Activated T-helper 1 cell treated with Interleukin-2 at 50 U/mL for 16 hours (primary cell): ENCODE measurements around the gene NR6A1.

Experiments used
- DNase-seq: peaks from one replicate; pipeline ENCODE4 v3.0.0-alpha.2; 2020; ENCODE audit warnings: low read depth

The NR6A1 gene

DNA sequence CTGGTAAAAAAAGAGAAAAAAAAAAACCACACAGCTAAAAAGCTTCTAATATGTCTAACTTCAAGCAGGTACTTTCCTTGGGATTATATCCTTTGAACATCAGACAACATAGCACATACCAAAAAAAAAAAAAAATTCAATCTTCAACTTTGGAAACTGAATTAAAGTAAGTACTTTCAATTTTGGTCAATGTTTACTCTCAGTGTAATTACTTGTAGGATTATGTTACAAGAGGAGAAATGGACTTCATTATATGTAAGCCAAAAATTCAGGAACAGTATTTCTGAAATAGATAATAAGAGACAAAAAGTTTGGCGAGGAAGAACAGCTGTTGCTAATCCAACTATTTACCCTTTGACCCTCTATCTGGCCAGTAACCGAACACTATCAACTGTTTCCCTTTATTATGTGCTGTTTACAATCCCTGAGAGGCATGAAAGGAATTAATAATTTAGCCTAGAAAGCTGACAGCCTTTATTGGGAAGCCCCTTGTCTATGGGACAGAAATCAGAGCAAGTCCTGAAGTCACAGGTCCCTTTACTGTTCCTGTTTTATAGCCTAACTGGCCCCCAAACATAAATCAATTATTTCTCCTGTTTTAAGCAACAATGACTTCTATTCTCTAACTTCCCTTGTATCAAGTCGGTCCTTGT lies 46.6 kb downstream of the NR6A1 start:
- DNase-seq: no peak

- no peak for DNase-seq
These were observed 47.8 kb downstream of the NR6A1 start for GRCh38 chr9:124723352-124723751.

GRCh38 chr9:124721109-124721906 lies 49.8 kb downstream of the NR6A1 start:
- DNase-seq: no peak

DNA sequence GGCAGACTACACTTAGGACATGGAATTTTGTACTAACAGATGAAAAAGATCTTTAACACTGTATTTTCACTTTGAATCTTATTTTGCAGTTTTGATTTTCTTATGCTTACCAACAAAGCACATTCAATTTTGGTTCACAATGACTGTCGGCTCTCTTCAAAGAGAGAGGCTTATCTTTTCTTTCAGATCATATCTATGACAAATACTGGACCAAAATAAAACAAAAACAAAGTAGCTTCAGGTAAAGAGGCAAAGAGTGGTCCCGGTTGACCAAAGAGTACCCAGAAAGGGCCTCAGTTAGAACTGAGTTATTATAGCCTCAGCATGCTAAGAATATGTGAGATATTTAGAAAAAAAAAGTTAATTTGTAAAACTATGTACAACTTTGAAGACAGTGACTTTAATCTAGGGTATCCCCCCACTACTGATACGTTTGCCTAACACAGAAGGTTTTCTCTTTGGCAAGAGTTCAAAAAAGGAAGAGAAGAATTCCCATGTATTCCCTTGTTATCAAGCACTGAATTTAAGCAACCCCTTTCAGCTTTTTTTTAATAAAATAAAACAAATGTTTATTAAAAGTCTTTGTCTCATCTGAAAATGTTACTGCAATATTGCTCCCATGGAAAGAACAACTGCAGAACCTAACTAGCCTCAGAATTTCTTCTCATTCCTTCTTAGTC lies 50.5 kb downstream of the NR6A1 start:
- DNase-seq: no peak

- no peak for DNase-seq
These were observed 52.2 kb downstream of the NR6A1 start for GRCh38 chr9:124718928-124719327.

- no peak for DNase-seq
These were observed 53.5 kb downstream of the NR6A1 start for GRCh38 chr9:124717597-124717996.

DNA sequence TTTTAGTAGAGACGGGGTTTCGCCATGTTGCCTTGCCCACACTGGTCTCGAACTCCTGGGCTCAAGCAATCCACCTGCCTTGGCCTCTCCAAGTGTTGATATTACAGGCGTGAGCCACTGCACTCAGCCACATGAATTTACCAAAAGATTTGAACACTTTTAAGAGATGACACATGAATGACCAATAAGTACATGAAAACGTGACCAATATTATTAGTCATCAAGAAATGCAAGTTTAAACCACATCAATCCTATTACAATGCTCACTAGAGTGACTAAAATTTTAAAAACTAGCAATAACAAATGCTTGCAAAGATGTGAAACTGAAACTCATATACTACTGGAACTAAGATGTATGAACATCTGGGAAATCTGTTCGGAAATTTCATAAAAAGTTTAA lies 54.3 kb downstream of the NR6A1 start:
- no peak for DNase-seq

- no peak for DNase-seq
These were observed 60.3 kb downstream of the NR6A1 start for GRCh38 chr9:124710766-124711165.

GRCh38 chr9:124709292-124709690 lies 61.8 kb downstream of the NR6A1 start:
- DNase-seq: no peak

- no peak for DNase-seq
These were observed 62.3 kb downstream of the NR6A1 start for GRCh38 chr9:124708633-124709291.

DNA sequence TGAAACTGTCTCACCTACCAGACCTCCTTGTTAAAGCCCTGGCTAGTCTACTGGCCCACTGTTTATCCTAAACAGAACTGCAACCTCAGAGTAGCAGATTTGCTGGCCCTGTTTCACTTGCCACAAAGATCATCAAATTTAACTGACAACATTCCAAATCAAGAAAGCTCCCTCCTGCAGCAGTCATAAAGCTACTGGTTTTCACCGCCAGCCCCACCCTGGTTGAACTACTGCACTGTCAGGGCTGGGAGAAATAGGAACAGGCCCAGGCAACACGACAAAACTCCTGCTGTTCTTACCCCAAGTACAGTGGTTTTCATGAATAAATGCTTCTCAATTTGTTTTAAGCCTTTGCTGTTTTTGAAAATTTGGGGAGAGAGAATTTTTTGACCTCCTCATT lies 63.0 kb downstream of the NR6A1 start:
- no peak for DNase-seq

DNA sequence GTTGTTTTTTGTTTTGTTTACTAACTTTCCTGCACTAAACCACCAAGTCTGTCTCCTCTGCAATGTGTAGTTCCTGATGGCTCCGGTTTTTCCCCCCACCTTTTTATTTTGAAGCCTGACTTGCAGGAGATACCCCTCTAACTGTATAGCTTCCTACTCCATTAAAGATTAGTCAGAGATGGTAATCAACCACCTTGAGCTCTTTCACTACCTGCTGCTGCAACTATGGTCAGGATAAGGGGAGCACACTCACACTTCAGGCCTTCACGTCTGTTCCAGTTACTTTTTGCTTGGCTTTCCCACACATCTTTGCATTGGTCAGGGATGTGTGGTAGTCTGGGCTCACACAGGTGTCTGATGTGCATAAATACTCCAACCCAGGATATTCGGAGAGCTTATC lies 63.4 kb downstream of the NR6A1 start:
- no peak for DNase-seq

DNA sequence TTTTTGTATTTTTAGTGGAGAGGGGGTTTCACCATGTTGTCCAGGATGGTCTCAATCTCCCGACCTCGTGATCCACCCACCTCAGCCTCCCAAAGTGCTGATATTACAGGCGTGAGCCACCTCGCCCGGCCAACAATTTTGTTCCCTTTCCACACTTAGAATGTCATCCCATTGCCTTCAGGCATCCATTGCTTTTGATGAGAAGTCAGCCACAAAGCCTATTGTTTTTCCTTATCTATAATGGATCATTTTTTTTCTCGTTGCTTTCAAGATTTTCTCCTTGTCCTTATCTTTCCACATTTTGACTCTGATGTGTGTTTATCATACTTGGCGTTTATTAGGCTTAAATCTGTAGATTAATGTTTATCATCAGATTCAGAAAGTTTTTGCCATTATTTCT lies 64.4 kb downstream of the NR6A1 start:
- no peak for DNase-seq

GRCh38 chr9:124699575-124699974 lies 71.5 kb downstream of the NR6A1 start:
- DNase-seq: no peak

- no peak for DNase-seq
These were observed 72.8 kb downstream of the NR6A1 start for GRCh38 chr9:124698265-124698664.

DNA sequence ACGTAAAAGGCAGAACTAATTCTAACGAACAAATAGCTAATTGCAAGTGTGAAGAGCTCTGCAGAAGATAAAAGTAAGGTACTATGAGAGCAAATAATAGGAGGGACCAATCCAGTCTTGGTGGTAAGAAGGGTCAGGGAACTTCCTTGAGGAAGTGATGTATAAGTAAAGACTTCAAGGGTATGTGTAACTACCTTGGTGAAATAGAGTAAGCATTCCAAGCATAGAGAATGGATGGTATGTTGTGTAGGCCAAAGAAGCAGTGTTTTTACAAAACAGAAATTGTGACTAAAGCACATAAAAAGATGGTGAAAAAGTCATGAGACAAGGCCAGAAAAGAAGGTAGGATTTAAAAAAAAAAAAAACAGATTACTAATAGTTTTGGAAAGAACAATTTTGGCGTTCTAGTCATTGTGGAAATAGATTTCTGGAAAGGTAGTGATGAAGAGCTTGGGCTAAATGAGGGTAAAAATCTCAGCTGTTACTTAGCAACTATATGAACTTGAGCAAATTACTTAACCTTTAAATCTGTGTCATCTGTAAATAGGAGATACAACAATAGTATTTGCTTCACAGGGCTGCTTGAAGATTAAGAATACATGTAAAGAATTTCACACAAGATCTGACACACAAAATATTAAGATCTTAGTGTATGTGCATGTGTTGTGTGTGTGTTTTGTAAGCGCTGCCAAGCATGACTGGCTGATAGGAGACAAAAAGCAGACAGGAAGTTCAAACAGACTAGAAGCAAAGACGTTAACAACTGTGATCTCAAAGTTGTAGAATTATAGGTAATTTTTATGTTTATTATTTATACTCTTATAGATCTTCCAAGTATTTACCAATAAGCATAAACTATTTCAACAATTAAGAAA lies 73.5 kb downstream of the NR6A1 start:
- no peak for DNase-seq

DNA sequence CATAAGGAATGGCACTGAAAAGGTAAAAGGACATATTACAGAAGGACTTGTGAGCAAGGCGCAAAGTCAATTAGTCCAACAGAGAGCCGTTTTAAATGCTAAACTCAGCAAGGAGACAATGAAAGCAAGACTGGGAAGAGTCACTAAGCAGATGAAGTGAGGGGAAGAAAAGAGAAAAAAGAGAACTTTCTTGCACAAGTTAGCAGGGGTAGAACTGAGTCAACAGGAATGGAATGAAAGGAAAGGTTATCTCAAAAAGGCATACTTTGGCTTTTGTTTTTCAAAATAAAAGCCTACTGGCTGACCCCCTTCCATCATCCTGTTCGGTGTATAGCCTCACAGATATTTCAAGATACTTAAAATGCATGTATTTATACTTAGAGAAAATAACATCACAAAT lies 75.0 kb downstream of the NR6A1 start:
- no peak for DNase-seq

GRCh38 chr9:124695280-124695890 lies 75.7 kb downstream of the NR6A1 start:
- DNase-seq: no peak

- no peak for DNase-seq
These were observed 76.5 kb downstream of the NR6A1 start for GRCh38 chr9:124694414-124695279.

- no peak for DNase-seq
These were observed 77.7 kb downstream of the NR6A1 start for GRCh38 chr9:124693403-124693802.
